ENCODE data around the gene ATCAY.

DNA sequence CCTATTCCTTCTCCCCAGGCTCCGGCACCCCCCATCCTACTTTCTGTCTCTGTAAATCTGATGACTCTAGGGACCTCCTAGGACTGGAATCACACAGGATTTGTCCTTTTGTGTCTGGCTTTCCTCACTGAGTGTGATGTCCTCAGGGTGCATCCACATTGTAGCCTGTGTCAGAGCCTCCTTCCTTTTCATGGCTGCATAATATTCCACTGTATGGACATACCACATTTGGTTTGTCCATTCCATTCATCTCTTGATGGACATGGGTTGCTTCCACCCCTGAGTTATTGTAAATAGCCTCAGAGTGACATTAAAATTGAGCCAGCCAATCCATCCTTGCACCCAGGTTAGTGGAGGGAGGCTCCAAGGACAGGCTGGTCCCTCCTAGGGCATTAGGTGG, 29.6 kb downstream of the ATCAY start:
- TF ChIP-seq, protein P1, sequence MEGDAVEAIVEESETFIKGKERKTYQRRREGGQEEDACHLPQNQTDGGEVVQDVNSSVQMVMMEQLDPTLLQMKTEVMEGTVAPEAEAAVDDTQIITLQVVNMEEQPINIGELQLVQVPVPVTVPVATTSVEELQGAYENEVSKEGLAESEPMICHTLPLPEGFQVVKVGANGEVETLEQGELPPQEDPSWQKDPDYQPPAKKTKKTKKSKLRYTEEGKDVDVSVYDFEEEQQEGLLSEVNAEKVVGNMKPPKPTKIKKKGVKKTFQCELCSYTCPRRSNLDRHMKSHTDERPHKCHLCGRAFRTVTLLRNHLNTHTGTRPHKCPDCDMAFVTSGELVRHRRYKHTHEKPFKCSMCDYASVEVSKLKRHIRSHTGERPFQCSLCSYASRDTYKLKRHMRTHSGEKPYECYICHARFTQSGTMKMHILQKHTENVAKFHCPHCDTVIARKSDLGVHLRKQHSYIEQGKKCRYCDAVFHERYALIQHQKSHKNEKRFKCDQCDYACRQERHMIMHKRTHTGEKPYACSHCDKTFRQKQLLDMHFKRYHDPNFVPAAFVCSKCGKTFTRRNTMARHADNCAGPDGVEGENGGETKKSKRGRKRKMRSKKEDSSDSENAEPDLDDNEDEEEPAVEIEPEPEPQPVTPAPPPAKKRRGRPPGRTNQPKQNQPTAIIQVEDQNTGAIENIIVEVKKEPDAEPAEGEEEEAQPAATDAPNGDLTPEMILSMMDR (IDR thresholded peaks at IDR 0.05; ENCODE audit: borderline replicate concordance, extremely low read depth, low read length, poor library complexity, severe bottlenecking) = no peak
- TF ChIP-seq EZH2 (IDR thresholded peaks at IDR 0.05; ENCODE audit: borderline replicate concordance, low read depth, low read length, severe bottlenecking) = no peak
